HG02642 (cell line): ENCODE results near the gene HCN3.
"Not testable (repeated sequence)": the region's sequence is repeated elsewhere in the genome, so short reads cannot be mapped to it uniquely, and the experiment has no call there.

Experiments used
- ATAC-seq: cut with Tn5 transposase; IDR thresholded peaks from one replicate; pipeline ENCODE4 v1.9.1; 2021; ENCODE audit warnings: mild to moderate bottlenecking; ENCODE audit not compliant: unreplicated experiment, poor library complexity

HCN3 gene

GRCh38 chr1:155279268-155279667 lies 2.0 kb downstream of the HCN3 start:
- ATAC-seq, result no peak

- ATAC-seq, result no peak
Measured at GRCh38 chr1:155282488-155283091, 5.3 kb downstream of the HCN3 start.

DNA sequence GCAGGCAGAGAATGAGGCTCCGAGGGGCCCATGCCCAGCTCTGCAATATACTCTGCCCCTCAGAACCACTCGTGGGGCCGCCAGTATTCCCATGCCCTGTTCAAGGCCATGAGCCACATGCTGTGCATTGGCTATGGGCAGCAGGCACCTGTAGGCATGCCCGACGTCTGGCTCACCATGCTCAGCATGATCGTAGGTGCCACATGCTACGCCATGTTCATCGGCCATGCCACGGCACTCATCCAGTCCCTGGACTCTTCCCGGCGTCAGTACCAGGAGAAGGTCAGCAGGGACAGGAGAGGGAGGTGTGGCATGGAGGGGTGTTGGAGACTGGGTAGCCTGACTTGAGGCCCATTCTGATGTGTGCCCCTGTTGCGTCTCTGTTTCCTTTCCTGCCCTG lies 7.2 kb downstream of the HCN3 start:
- ATAC-seq, result no peak

DNA sequence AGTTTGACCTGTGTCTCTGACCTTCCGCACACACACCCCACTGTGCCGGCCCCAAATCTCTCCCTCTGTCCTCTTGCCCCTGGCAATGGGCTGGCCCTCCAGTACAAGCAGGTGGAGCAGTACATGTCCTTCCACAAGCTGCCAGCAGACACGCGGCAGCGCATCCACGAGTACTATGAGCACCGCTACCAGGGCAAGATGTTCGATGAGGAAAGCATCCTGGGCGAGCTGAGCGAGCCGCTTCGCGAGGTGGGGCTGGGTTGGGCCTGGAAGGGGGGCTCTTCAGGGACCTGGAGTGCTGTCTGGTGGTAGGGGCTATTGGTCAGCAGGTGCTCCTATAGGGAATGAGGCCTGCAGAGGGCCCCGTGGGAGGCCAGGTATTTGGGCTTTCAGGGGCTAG lies 7.8 kb downstream of the HCN3 start:
- ATAC-seq, result no peak

- ATAC-seq, result no peak
Measured at GRCh38 chr1:155285631-155286044, 8.4 kb downstream of the HCN3 start.

DNA sequence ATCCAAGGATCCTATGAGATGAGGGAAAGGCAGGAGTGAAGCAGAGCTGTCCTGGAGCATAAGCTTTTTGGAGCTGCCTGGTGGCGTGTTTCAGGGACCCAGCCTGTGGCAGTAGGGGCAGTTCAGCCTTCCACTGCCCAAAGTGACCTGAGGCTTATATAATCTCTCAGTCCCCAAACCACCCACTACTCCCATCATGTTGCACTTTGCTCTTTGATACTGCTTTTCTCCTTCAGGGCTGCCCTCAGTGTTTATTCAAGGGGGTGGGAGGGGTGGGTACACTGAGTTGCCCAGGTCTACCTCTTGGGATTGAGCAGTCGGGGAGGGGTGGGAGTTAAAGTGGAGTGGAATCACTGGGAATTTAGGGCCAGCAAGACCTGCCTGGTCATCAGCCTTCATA lies 9.3 kb downstream of the HCN3 start:
- ATAC-seq, result no peak

DNA sequence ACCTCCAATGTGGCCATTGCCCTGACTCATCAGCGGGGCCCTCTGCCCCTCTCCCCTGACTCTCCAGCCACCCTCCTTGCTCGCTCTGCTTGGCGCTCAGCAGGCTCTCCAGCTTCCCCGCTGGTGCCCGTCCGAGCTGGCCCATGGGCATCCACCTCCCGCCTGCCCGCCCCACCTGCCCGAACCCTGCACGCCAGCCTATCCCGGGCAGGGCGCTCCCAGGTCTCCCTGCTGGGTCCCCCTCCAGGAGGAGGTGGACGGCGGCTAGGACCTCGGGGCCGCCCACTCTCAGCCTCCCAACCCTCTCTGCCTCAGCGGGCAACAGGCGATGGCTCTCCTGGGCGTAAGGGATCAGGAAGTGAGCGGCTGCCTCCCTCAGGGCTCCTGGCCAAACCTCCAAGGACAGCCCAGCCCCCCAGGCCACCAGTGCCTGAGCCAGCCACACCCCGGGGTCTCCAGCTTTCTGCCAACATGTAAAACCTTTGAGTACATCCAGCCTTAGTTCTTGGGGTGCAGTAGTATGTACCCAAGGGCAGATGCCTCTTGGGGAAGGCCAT lies 10.8 kb downstream of the HCN3 start:
- no peak for ATAC-seq

DNA sequence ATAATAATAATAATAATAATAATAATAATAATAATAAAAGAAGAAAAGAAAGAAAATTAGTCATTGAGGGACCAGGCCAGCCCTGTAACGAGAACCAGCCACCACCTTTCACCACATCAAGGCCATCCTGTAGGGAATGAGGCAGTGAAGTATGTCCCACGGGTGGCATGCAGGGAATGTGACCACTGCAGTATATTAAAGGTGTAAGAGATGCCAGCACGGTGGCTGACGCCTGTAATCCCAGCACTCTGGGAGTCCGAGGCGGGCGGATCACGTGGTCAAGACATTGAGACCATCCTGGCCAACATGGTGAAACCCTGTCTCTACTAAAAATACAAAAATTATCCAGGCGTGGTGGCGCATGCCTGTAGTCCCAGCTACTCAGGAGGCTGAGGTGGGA lies 13.7 kb downstream of the HCN3 start:
- ATAC-seq, result not testable (repeated sequence)

GRCh38 chr1:155293086-155293749 lies 16.0 kb downstream of the HCN3 start:
- no peak for ATAC-seq

DNA sequence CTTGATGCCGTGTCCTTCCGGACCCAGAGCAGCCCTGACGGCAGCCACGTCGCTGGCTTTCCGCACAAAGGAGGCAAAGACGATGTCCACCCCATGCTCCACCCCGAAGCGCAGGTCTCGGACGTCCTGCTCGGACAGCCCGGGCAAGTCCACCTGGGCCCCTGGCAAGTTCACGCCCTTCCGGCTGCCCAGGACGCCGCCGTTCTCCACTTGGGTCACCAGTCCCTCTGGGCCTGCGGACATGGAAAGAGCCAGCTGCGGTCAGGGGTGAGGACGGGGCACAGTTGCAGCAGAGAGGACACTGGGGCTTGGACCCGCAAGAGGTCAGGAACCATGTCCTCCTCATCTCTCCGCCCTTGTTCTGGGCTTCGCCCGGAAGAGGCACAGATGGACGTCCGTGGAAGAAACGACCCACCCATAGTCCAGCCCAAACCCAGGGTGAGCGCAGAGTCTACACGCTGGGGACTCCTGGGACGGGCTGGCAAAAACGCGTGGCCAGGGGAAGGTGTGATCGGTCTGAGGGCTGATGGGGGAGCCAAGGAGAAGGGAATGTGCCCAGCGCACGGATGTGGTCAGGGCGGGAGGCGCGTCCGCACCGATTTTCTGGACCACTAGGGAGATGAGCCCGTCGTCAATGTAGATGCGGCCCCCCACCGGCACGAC lies 17.4 kb downstream of the HCN3 start:
- no peak for ATAC-seq

DNA sequence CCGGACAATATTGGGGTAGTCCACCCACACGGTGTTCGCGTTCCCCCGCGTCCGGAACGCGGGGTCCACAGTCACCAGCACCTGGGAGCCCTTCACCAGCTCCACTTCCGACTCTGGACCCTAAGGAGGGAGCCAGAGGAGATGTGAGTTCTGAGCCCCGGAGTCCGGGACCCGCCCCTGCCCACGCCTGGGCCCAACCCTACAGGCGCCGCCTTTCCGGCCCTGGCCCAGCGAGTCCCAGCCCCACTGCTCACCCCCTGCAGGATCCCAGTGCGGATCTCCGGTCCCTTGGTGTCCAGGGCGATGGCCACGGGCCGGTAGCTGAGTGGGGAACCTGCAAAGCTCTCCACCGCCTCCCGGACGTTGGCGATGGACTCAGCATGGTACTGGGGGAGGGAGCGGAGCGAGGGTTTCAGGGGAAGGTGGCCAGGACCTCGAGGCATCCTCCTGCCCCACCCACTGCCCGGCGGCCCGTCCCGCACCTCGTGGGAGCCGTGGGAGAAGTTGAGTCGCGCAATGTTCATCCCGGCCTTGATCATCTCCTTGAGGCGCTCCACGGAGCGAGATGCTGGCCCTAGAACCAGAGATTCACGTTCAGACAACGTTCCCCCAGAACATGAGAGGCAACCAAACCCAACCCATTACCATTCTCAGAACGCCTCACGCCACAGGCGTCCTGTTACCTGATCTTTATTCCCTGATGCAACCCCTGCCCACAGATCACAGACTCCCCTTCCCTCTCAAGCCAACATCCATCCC lies 18.1 kb downstream of the HCN3 start:
- no peak for ATAC-seq

- no peak for ATAC-seq
Measured at GRCh38 chr1:155295942-155296267, 18.6 kb downstream of the HCN3 start.

DNA sequence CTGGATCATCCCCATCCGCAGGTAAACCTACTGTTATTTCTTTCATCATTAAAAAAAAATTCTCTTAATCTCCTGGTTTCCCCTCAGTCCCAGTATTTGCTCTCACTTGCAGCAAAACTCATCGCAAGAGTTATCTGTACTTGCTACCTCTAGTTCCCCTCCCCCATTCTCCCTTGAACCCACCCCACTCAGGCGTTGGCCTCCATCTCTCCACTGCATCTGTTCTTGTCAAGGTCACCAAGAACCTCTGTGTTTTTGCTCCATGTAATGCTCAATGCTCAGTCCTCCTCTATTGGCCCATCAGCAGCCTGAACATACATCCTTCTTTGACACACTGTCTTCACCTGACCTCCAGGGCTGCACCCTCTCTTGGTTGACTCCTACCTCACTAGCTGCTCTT lies 19.4 kb downstream of the HCN3 start:
- ATAC-seq, result no peak

DNA sequence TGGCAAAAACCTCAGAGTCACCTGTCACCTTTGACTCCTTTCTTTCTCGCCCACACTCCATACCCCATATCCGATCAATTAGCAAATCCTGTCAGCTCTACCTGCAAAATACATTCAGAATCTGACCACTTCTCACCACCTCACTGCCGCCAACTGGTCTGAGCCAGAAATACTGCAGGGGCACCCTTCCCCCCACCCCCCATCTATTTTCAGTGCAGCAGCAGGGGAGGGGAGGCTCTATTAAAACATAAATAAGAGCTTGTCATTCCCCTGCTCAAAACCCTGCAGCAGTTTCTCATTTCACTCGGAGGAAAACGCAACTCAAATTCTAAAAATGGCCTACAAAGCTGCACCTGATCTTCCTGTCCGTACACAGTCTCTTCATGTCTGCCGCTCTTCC lies 20.1 kb downstream of the HCN3 start:
- no peak for ATAC-seq

- no peak for ATAC-seq
Measured at GRCh38 chr1:155300024-155300423, 22.8 kb downstream of the HCN3 start.

- ATAC-seq, result no peak
Measured at GRCh38 chr1:155300553-155301329, 23.5 kb downstream of the HCN3 start.

GRCh38 chr1:155301342-155301841 lies 24.1 kb downstream of the HCN3 start, which contains the start of gene PKLR:
TSS of gene PKLR (minus strand) at chr1:155301438. CDS start at chr1:155301395, 43 bp downstream.
- no peak for ATAC-seq

DNA sequence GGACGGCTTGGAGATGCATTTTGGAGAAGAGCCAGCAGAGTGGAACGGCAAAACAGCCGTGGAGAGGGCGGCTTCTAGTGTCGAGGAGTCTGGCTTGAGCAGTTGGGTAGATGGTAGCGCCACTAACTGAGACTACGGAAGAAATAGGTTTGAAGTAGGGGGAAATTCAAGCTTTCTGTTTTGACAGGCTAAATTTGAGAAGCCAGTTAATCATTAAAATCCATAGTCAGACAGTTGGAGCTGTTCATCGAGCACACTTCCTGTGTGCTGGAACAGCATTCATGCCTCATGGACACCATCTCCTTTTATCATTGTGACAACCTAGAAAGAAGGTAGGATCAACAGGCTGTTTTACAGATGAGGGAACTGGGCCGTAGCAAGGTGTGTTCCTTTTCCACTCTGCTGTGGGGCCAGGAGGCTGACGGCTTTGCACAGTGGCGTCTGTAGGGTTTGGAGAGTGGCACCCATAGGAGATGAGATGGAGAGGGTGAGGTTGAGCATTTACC lies 27.3 kb downstream of the HCN3 start:
- ATAC-seq, result no peak

GRCh38 chr1:155305881-155306391 lies 28.7 kb downstream of the HCN3 start:
- ATAC-seq, result no peak
